IMR-90 (cell line): ENCODE results near the gene ARF1. TPM values are rescaled to one million over a fixed set of nuclear protein-coding genes. Genes with fewer than 3 reads are reported as not detected.

Experiments
- ATAC-seq: fragments of 200-7000 bp; cut with Tn5 transposase; 2 replicates; pipeline ENCODE4 v1.9.1; 2020; ENCODE audit warnings: low read depth, mild to moderate bottlenecking, moderate library complexity
- BruUV-seq: library from RNA; stranded (reverse); fragments of 400-500 nt; replicated peaks from 2 replicates; lab custom pipeline; 2021; lab: Mats Ljungman, UMichigan
- CTCF ChIA-PET: fragments of 300-600 bp; formaldehyde crosslinking; extraction: SDS; loops from one replicate; lab custom pipeline; 2021; ENCODE audit warnings: antibody characterized with exemption; lab: Yijun Ruan, JAX
- POLR2A ChIA-PET: fragments of 300-600 bp; sonication (Branson Sonifier 250); formaldehyde crosslinking; loops from one replicate; lab custom pipeline; 2022; ENCODE audit warnings: antibody characterized with exemption; ENCODE audit not compliant: unreplicated experiment; lab: Charles Lee
- DNase-seq: peaks from one replicate; pipeline ENCODE4 v3.0.0; 2013
- H2AFZ ChIP-seq: replicated peaks from 2 replicates; pipeline ENCODE3; 2013; ENCODE audit warnings: low read length, mild to moderate bottlenecking; ENCODE audit not compliant: poor library complexity
- H2AK5ac ChIP-seq: 2 replicates; pipeline ENCODE4 v1.6.1; 2013; ENCODE audit warnings: low read depth, low read length, inconsistent platforms
- H2AK9ac ChIP-seq: replicated peaks from 2 replicates; pipeline ENCODE3; 2013; ENCODE audit warnings: mild to moderate bottlenecking, low read depth, low read length, moderate library complexity; ENCODE audit not compliant: poor library complexity
- H2BK120ac ChIP-seq: 2 replicates; pipeline ENCODE4 v1.6.1; 2013; ENCODE audit warnings: low read depth, low read length, inconsistent platforms
- H2BK15ac ChIP-seq: 3 replicates; pipeline ENCODE4 v1.6.1; 2013; ENCODE audit warnings: low read depth, low read length, inconsistent platforms
- H2BK20ac ChIP-seq: 2 replicates; pipeline ENCODE4 v1.6.1; 2013; ENCODE audit warnings: low read depth, mild to moderate bottlenecking, inconsistent platforms, low read length, moderate library complexity
- H2BK5ac ChIP-seq: 2 replicates; pipeline ENCODE4 v1.6.1; 2013; ENCODE audit warnings: mild to moderate bottlenecking, low read depth, low read length, inconsistent platforms; ENCODE audit not compliant: poor library complexity, severe bottlenecking
- H3K14ac ChIP-seq: replicated peaks from 2 replicates; pipeline ENCODE4 v1.6.1; 2013; ENCODE audit warnings: low read depth, low read length, inconsistent platforms
- H3K18ac ChIP-seq: 2 replicates; pipeline ENCODE4 v1.6.1; 2013; ENCODE audit warnings: low read depth, low read length, control low read depth
- H3K23ac ChIP-seq: 2 replicates; pipeline ENCODE4 v1.6.1; 2013; ENCODE audit warnings: low read depth, low read length, inconsistent platforms
- H3K27ac ChIP-seq: 2 replicates; pipeline ENCODE4 v1.5.1; 2013; ENCODE audit warnings: mild to moderate bottlenecking, control low read depth, low read length; ENCODE audit not compliant: insufficient read depth
- H3K27me3 ChIP-seq: 2 replicates; pipeline ENCODE4 v1.6.1; 2013; ENCODE audit warnings: low read length; ENCODE audit not compliant: control insufficient read depth, insufficient read depth
- H3K36me3 ChIP-seq: 2 replicates; pipeline ENCODE4 v1.6.1; 2013; ENCODE audit warnings: low read length, mixed read lengths; ENCODE audit not compliant: control insufficient read depth, insufficient read depth
- H3K4ac ChIP-seq: 2 replicates; pipeline ENCODE4 v1.6.1; 2013; ENCODE audit warnings: low read depth, low read length, inconsistent platforms
- H3K4me1 ChIP-seq: 2 replicates; pipeline ENCODE4 v1.6.1; 2013; ENCODE audit warnings: low read length, mixed read lengths; ENCODE audit not compliant: control insufficient read depth, insufficient read depth
- H3K4me2 ChIP-seq: 2 replicates; pipeline ENCODE4 v1.6.1; 2013; ENCODE audit warnings: low read depth, mild to moderate bottlenecking, control low read depth, low read length, moderate library complexity
- H3K4me3 ChIP-seq: 2 replicates; pipeline ENCODE4 v1.5.1; 2013; ENCODE audit warnings: low read depth, mild to moderate bottlenecking, control low read depth, low read length, moderate library complexity; ENCODE audit not compliant: insufficient read depth
- H3K56ac ChIP-seq: 2 replicates; pipeline ENCODE4 v1.6.1; 2013; ENCODE audit warnings: low read length, inconsistent platforms; ENCODE audit not compliant: insufficient read depth; ENCODE audit errors: extremely low read depth
- H3K79me1 ChIP-seq, 2 experiments: 2 replicates each; pipeline ENCODE4 v1.6.1; 2013; ENCODE audit warnings: low read length in 2 of 2, inconsistent platforms in 1 of 2, low read depth in 1 of 2
- H3K9ac ChIP-seq: 2 replicates; pipeline ENCODE4 v1.6.1; 2013; ENCODE audit warnings: low read depth, low read length, control low read depth
- H3K9me1 ChIP-seq: 2 replicates; pipeline ENCODE4 v1.6.1; 2013; ENCODE audit warnings: low read length, inconsistent platforms; ENCODE audit not compliant: insufficient read depth
- H3K9me3 ChIP-seq: 2 replicates; pipeline ENCODE4 v1.6.1; 2013; ENCODE audit warnings: low read length; ENCODE audit not compliant: control insufficient read depth, insufficient read depth
- H4K20me1 ChIP-seq: 2 replicates; pipeline ENCODE4 v1.6.1; 2013; ENCODE audit warnings: low read length, inconsistent platforms; ENCODE audit not compliant: insufficient read depth
- H4K5ac ChIP-seq: 2 replicates; pipeline ENCODE4 v1.6.1; 2013; ENCODE audit warnings: mild to moderate bottlenecking, low read depth, low read length, control low read depth
- H4K8ac ChIP-seq, 2 experiments: 2 replicates each; pipeline ENCODE4 v1.6.1; 2013; ENCODE audit warnings: low read depth in 2 of 2, low read length in 2 of 2, control low read depth in 1 of 2, inconsistent platforms in 1 of 2
- H4K91ac ChIP-seq: 2 replicates; pipeline ENCODE4 v1.6.1; 2013; ENCODE audit warnings: low read depth, low read length, inconsistent platforms; ENCODE audit not compliant: insufficient read depth
- BHLHE40 ChIP-seq: fragments of 150-350 bp; IDR thresholded peaks from 2 replicates; pipeline ENCODE4 v1.6.1; 2016; ENCODE audit warnings: mild to moderate bottlenecking, low read depth, low read length
- CEBPB ChIP-seq: IDR thresholded peaks from 2 replicates; pipeline ENCODE4 v1.6.1; 2012; ENCODE audit warnings: low read depth, low read length, improper control_type of control experiment
- CHD1 ChIP-seq: IDR thresholded peaks from 2 replicates; pipeline ENCODE4 v1.6.1; 2012; ENCODE audit warnings: low read depth, low read length, improper control_type of control experiment
- CTCF ChIP-seq: conservative IDR thresholded peaks from 2 replicates; pipeline ENCODE4 v1.5.1; 2012; ENCODE audit warnings: mild to moderate bottlenecking, low read depth, low read length, improper control_type of control experiment
- ELK1 ChIP-seq: fragments of 150-350 bp; IDR thresholded peaks from 2 replicates; pipeline ENCODE4 v1.6.1; 2016; ENCODE audit warnings: low read depth, mild to moderate bottlenecking, low read length, moderate library complexity, borderline replicate concordance
- FOS ChIP-seq: fragments of 150-350 bp; IDR thresholded peaks from 2 replicates; pipeline ENCODE4 v1.6.1; 2016; ENCODE audit warnings: low read depth, low read length
- MAFK ChIP-seq: IDR thresholded peaks from 2 replicates; pipeline ENCODE4 v1.6.1; 2012; ENCODE audit warnings: low read depth, low read length, improper control_type of control experiment
- MAZ ChIP-seq: IDR thresholded peaks from 2 replicates; pipeline ENCODE4 v1.6.1; 2012; ENCODE audit warnings: low read depth, mild to moderate bottlenecking, low read length, improper control_type of control experiment, moderate library complexity, borderline replicate concordance
- MXI1 ChIP-seq: IDR thresholded peaks from 2 replicates; pipeline ENCODE4 v1.6.1; 2012; ENCODE audit warnings: low read depth, mild to moderate bottlenecking, low read length, moderate library complexity, borderline replicate concordance
- NFE2L2 ChIP-seq: fragments of 150-350 bp; IDR thresholded peaks from 2 replicates; pipeline ENCODE4 v1.6.1; 2016; ENCODE audit warnings: low read depth, mild to moderate bottlenecking, low read length
- RAD21 ChIP-seq: IDR thresholded peaks from 2 replicates; pipeline ENCODE4 v1.6.1; 2012; ENCODE audit warnings: low read length, improper control_type of control experiment
- RCOR1 ChIP-seq: IDR thresholded peaks from 2 replicates; pipeline ENCODE4 v1.6.1; 2012; ENCODE audit warnings: mild to moderate bottlenecking, low read length, improper control_type of control experiment; ENCODE audit not compliant: insufficient replicate concordance
- RFX5 ChIP-seq: IDR thresholded peaks from 2 replicates; pipeline ENCODE4 v1.8.0; 2012; ENCODE audit warnings: low read depth, mild to moderate bottlenecking, low read length, moderate library complexity
- SMC3 ChIP-seq: fragments of 150-350 bp; IDR thresholded peaks from 2 replicates; pipeline ENCODE4 v1.6.1; 2016; ENCODE audit warnings: low read depth, mild to moderate bottlenecking, antibody characterized with exemption, low read length, moderate library complexity
- WGBS, 2 experiments: methylation state at CpG; one replicate each; pipeline versions ENCODE4 v1.1.5 to v1.1.7; 2013; ENCODE audit warnings: missing lambda C conversion rate in 2 of 2; ENCODE audit not compliant: insufficient read length in 1 of 2; ENCODE audit errors: extremely low coverage in 2 of 2; 5-methylcytosine and 5-hydroxymethylcytosine counted together
- dilution Hi-C: fragments of 300-500 bp; cut with HindIII; formaldehyde crosslinking; loops from one replicate; pipeline ENCODE4 v1.14.3; 2018; ENCODE audit warnings: low sequenced_read_pairs; ENCODE audit not compliant: unreplicated experiment
- in situ Hi-C: fragments of 300-500 bp; cut with MboI; formaldehyde crosslinking; loops from 3 replicates; pipeline ENCODE4 v1.14.3; 2019; ENCODE audit warnings: low sequenced_read_pairs, inconsistent platforms, mixed read lengths
- intact Hi-C: fragments of 100-400 bp; cut with micrococcal nuclease; formaldehyde crosslinking; loops from 2 replicates; pipeline ENCODE4 v1.10.0; 2022
- polyA plus RNA-seq, 3 experiments: library from polyadenylated mRNA; depleted of rRNA; stranded (reverse); fragments of >200 nt; gene quantifications; 2 replicates each; pipeline ENCODE4 v1.2.3, GENCODE V29; 2012; ENCODE audit warnings: low replicate concordance in 1 of 3
- total RNA-seq: library from RNA; depleted of rRNA; stranded (reverse); fragments of >200 nt; gene quantifications from 2 replicates; pipeline ENCODE4 v1.2.3, GENCODE V29; 2012
- TF ChIP-seq, protein P1 (sequence below): fragments of 150-350 bp; IDR thresholded peaks from 2 replicates; pipeline ENCODE4 v1.6.1; 2017; ENCODE audit warnings: mild to moderate bottlenecking, antibody characterized with exemption, low read length, low read depth

The ARF1 gene
- total and polyA plus RNA-seq, 2 of the 4 experiments (the other 2 are of a cell fraction): 330 to 1,100 TPM

GRCh38 chr1:228066416-228066815, 16.1 kb upstream of the ARF1 start:
- no peak overlapping the region for H3K18ac ChIP-seq
- H3K36me3 ChIP-seq: no peaks in the 10 kb centered on the region
- DNase-seq (no peak), ATAC-seq (no peak)
- H2BK15ac ChIP-seq: no peak overlapping the region
- H3K23ac ChIP-seq: no peak overlapping the region
- in situ Hi-C loops: no loop called here
- peaks cover 45% of the 10 kb centered on the region for H3K27me3 ChIP-seq
- no peak overlapping the region for H3K14ac ChIP-seq
- dilution Hi-C loops: no loop called here
- intact Hi-C loops: no loop called here
- H2AFZ ChIP-seq: no peak overlapping the region
- no peak overlapping the region for H3K4me3 ChIP-seq
- whole genome bisulfite sequencing, 2 experiments: 46% methylated on average over 2 of the region's 4 CpGs; no CpG with 5 or more reads in 1 of the 2 experiments
- no peak overlapping the region for H4K8ac ChIP-seq
- no peaks in the 10 kb centered on the region for H4K20me1 ChIP-seq
- no peak overlapping the region for H2BK20ac ChIP-seq
- no TSS peak for BruUV-seq
- no peak overlapping the region for H3K9ac ChIP-seq
- no peak overlapping the region for H3K4ac ChIP-seq
- H2BK120ac ChIP-seq: no peak overlapping the region
- no peaks in the 10 kb centered on the region for H3K9me1 ChIP-seq
- H4K91ac ChIP-seq: no peak overlapping the region
- no peak overlapping the region for H4K5ac ChIP-seq
- no peaks in the 10 kb centered on the region for H3K79me1 ChIP-seq
- no peak overlapping the region for H2BK5ac ChIP-seq
- H3K9me3 ChIP-seq: no peaks in the 10 kb centered on the region
- no peak overlapping the region for H2AK9ac ChIP-seq
- ChIA-PET POLR2A (interaction anchor here (0.6 kb wide), 2 partner anchors 16 to 178 kb away, joined by 3 read pairs; no protein-coding TSS in a partner anchor), CTCF (no interaction called here)
- no peaks in the 10 kb centered on the region for H3K4me1 ChIP-seq
- H3K4me2 ChIP-seq: no peak overlapping the region
- no peak overlapping the region for H3K56ac ChIP-seq
- no peak overlapping the region for H3K27ac ChIP-seq
- TF ChIP-seq FOS: no peak
- TF ChIP-seq CEBPB: no peak
- TF ChIP-seq NFE2L2: no peak
- TF ChIP-seq RAD21: no peak
- no peak for TF ChIP-seq MXI1
- TF ChIP-seq, protein P1, sequence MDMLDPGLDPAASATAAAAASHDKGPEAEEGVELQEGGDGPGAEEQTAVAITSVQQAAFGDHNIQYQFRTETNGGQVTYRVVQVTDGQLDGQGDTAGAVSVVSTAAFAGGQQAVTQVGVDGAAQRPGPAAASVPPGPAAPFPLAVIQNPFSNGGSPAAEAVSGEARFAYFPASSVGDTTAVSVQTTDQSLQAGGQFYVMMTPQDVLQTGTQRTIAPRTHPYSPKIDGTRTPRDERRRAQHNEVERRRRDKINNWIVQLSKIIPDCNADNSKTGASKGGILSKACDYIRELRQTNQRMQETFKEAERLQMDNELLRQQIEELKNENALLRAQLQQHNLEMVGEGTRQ: no peak
- no peak for TF ChIP-seq CTCF
- TF ChIP-seq ELK1: no peak
- TF ChIP-seq RCOR1: no peak
- no peak for TF ChIP-seq SMC3
- TF ChIP-seq BHLHE40: no peak
- no peak for TF ChIP-seq RFX5
- TF ChIP-seq MAFK: no peak
- TF ChIP-seq MAZ: no peak
- TF ChIP-seq CHD1: no peak
- H2AK5ac ChIP-seq: no peak overlapping the region
